ENCODE measurements around the gene U2SURP. TPM values are rescaled to one million over a fixed set of nuclear protein-coding genes. Genes with fewer than 3 reads are reported as not detected.
"Not testable (repeated sequence)": the region's sequence is repeated elsewhere in the genome, so short reads cannot be mapped to it uniquely, and the experiment has no call there.

The U2SURP gene
- polyA plus RNA-seq, 4 donors, result 132 to 160 (median 155) TPM

DNA sequence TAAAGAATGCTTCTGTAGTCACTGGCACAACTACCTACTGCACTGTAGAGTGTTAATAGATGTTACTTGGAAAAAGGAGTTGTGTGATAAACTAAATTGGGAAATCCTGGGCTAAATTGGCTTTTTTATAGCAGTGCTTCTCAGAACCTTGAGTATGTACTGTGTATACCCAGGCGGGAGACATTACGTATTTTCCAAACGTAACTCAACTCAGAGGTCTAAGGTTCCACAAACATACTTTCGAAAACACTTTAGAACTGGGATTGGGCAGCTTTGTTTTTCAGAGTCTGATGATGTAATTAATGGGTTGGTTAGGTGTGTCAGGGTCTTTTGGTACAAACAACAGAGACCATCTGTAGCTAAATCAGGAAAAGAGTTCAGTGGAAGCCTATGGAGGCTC, 64.7 kb downstream of the U2SURP start:
- DNase-seq (ENCODE audit: low read depth in 4 of 4, low spot score in 3 of 4), result no peak

DNA sequence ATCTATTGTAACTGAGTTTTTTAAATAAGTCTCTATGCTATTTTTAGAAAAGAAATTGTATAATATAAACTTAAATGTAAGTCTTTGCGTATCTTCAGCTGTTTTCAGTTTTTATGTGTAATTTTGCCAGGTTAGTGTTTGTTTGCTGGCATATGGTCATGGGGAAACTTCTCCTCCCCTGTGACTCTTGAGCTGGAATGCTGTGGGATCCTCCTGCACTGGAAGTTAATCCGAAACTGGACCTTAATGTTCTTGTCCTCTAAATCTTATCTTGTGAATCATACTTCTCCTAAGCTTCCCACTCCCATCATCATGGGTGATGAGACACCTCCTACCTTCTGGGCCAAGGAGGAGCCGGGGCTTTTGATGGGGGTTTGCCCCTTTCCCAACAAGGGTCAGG, 65.8 kb downstream of the U2SURP start:
- no peak for DNase-seq (ENCODE audit: low read depth in 4 of 4, low spot score in 3 of 4)

DNA sequence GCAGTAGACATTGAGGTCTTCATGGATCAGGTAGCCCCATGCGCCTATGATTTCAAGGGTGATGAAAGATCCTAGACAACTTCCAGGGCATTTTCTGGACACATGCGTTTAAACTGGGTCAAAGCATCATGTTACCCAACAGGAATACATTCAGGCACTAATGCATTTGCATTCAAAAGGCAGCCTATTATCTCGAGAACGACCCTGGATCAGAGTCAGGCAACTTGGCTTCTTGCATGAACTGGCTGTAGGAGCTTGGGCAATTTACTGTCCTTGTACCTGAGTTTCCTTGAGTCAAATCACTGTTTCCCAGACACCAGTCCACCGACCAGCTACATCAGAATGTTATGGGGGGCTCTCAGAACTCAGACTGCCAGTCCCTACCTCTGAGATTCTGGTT, 66.7 kb downstream of the U2SURP start:
- no peak for DNase-seq (ENCODE audit: low read depth in 4 of 4, low spot score in 3 of 4)

DNA sequence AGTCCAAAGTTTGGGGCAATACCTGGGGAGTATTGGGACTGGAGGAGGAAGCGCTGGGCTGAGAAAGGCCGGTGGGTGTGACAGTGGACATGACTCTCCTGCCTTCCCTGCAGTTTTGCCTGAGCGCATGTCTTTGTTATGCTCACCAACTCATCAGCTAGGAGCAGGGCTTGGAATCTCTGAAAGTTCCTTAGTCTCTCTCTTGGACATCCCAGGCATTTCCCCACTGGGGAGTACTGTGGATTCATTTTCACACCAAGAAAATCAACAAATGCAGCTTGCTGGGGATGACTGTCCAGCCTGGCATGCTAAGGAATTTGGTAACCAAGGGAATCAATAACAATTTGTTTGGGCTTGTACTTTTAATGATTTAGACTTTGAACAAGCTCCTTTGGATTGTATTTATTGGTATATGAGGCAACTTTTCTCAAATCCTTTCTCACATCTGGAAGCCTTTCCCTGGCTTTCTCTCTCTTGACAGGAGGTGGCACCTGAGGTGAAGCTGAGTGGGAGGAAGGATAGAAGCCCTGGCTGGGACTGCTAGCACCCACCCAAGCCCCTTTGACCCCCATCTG, 69.7 kb downstream of the U2SURP start:
- no peak for DNase-seq (ENCODE audit: low read depth in 4 of 4, low spot score in 3 of 4)

DNA sequence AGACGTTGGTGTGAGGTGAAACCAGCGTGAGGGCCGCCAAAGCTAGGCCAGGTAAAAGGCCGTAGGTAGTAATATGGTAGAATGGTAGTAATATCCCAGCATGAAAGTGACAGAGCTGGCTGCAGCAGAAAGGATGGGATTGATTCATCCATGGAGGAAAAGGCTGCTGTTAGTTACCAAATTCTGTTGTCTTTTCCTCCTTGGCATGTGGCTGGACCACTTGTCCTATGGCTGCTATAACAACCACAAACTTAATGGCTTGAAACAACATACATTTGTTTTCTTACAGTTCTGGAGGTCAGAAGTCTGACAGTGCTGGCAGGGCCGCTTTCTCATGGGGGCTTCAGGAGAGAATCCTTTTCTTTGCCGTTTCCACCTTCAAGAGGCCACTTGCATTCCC, 70.4 kb downstream of the U2SURP start:
- no peak for DNase-seq (ENCODE audit: low read depth in 4 of 4, low spot score in 3 of 4)

DNA sequence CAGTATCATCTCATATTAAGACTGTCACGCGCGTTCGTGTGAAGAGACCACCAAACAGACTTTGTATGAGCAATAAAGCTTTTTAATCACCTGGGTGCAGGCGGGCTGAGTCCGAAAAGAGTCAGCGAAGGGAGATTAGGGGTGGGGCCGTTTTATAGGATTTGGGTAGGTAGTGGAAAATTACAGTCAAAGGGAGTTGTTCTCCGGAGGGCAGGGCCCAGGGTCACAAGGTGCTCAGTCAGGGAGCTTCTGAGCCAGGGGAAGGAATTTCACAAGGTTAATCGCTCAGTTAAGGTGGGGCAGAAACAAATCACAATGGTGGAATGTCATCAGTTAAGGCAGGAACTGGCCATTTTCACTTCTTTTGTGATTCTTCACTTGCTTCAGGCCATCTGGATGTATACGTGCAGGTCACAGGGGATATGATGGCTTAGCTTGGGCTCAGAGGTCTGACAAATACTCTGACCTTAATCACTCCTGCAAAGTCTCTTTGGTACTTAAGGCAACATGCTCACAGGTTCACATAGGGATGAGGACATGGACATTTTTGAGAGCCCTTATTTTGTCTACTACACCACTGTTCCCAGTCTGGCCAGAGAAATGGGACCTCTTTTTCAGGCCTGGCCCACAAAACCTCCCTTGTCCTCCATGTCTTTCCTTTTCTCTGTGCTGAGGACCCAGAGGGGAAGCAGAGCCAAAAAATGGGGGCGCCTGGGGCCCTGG, 71.1 kb downstream of the U2SURP start:
- not testable (repeated sequence) for DNase-seq (ENCODE audit: low read depth in 4 of 4, low spot score in 3 of 4)

DNA sequence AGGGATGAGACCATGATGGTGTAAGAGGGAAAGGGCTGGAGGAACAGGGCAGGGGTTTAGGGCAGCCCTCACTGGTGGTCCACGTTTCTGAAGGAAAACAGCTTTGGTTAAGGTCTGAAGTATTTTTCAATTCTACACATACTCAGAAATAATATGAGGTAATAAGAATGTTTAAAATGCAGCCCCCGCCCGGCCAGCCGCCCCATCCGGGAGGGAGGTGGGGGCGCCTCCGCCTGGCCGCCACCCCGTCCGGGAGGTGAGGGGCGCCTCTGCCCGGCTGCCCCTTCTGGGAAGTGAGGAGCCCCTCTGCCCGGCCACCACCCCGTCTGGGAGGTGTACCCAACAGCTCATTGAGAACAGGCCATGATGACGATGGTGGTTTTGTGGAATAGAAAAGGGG, 72.2 kb downstream of the U2SURP start:
- DNase-seq (ENCODE audit: low read depth in 4 of 4, low spot score in 3 of 4), result not testable (repeated sequence)

DNA sequence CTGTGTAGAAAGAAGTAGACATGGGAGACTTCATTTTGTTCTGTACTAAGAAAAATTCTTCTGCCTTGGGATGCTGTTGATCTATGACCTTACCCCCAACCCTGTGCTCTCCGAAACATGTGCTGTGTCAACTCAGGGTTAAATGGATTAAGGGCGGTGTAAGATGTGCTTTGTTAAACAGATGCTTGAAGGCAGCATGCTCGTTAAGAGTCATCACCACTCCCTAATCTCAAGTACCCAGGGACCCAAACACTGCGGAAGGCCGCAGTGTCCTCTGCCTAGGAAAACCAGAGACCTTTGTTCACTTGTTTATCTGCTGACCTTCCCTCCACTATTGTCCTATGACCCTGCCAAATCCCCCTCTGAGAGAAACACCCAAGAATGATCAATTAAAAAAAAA, 72.6 kb downstream of the U2SURP start:
- not testable (repeated sequence) for DNase-seq (ENCODE audit: low read depth in 4 of 4, low spot score in 3 of 4)

DNA sequence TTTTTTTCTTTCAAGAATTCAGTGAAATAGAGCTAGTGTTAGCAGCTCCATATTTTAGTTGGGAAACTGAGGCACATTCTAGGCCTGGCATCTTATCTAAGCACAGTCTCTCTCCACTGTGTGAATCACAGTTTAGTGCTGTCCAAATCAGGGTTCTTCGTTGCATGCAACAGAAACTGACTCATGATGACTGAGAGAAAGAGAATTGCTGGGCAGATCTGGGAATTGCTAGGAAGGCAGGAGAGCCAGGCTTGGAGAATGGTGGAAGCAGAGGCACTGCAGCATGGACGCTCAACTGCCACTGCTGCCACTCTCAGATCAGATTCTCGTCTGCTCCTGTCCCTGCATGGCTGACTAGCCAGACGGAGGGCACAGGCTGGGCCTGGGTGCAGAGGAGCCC, 77.5 kb downstream of the U2SURP start:
- no peak for DNase-seq (ENCODE audit: low read depth in 4 of 4, low spot score in 3 of 4)

DNA sequence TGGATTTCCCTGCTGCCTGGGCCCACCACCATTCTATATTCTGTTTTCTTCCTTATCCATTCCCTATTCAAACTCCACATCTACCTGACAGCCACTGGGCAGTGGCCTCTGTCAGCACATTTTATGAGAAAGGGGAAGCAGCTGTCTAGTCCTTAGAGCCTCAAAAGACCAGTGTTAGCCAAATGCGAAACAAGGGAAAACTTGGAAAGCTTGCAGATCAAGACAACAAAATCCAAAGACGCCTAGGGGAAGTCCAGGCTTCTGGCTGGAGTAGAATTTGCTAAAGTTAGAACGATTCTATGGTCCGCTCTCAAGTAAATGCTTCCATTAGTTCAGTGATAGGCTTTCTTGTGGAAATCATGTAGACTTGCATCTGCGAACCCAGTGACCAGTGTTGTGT, 78.8 kb downstream of the U2SURP start:
- no peak for DNase-seq (ENCODE audit: low read depth in 4 of 4, low spot score in 3 of 4)

DNA sequence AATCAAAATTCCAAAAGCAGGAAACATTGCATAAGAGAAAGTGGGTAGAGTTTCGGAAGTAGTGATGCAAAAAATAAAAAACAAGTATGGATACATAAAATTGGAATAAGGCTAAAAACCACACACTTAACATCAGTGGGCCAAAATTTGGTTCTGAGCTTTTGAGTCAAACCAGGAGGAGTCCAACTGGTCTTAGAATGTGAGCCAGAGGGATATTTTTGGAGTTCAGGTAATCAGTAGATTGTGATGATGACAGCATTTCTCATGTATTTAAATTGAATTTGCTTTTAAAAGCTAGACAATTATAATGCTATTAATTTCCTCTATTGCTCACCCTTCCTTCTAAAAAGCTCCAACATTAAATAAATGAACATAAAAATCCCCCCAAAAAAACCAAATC, 80.0 kb downstream of the U2SURP start:
- DNase-seq (ENCODE audit: low read depth in 4 of 4, low spot score in 3 of 4), result no peak

DNA sequence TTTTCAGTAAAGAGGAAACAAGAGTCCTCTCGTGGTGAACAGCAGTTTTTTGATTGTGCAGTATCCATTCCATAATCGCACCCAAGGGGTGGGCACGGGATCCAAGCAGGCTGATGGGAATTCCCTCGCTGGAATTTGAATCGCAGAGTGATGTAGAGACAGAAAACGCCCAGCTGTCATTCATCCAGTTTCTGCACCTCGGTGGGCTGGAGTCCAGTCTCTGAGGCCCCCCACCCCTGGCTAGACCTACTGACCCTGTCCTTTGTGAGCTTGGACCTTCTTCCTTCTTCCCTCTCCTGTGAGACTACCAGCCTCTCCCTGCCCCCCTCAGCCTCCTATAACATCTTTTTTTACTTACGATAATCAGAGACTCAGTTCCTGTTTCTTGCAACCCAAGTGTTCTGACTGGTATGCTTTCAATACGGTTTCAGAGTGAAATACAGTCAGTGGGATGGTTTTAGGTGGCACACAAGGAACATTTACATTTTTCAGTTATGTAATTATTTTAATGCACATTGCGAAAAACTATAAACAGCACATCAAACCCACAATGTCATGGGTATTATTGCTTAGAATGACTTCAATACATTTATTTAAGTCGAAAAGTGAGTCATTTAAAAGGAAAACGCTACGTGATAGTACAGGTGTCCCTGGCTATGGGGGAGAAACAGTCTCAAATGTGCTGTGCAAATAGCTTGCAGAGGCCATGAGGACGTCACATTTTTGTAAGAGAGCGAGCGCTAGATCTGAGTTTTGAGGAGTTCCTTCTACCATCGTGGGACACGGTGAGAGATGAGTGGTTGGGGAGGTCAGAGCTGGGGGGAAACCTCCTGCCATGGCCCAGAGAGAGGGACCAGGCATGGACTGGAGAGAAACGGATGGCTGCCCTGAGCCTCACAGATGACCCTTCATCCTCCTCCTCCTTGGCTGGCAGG, 80.7 kb downstream of the U2SURP start:
- no peak for DNase-seq (ENCODE audit: low read depth in 4 of 4, low spot score in 3 of 4)

DNA sequence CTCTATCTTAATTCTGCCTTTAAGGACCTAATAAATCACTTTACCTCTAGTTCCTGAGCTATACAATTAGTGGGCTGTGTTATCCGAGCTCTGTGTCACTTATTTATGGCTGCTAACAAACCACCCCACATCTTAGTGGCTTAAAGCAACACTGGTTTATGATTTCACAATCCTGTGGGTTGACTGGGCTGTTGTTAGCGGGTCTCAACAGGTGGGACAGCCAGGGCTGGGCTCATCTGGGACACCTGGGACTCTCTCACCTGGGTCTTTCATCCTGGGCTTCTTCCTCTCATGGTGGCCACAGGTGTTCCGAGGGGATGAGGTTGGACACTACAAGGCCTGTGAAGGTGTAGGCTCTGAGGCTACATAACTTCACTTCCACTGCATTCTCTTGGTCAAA, 82.4 kb downstream of the U2SURP start:
- DNase-seq (ENCODE audit: low read depth in 4 of 4, low spot score in 3 of 4), result no peak

DNA sequence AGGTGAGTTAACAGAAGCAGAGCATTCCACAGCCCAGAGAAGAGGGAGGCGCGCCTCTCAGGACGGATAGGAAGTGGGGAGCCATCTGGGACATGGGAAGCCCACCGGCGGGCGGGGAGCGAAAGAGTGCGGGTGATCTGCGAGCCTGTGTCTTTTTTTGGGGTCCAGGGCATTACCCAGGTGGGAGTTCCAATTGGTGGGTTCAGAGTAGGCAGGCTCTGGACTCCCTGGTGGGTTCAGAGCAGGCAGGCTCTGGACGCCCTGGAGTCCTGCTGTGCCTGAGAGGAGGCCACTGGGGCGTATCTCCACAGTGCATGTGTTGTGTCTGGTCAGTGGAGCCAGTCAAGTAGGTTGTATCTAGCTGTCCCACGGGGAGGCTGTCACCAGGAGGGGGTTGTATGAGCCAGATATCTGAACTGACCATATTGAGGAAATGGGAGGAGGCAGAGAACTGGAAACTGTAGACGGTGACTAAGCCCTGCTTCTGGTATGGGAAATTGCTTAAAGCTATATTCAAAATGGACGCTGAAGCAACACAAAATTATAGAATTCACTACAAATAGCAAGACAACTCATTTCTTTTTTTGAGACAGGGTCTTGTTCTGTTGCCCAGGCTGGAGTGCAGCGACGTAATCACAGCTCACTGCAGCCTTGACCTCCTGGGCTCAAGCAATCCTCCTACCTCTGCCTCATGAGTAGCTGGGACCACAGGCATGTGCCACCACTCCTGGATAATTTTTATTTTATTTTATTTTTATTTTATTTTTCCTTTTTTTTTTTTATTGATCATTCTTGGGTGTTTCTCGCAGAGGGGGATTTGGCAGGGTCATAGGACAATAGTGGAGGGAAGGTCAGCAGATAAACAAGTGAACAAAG, 83.7 kb downstream of the U2SURP start:
- no peak for DNase-seq (ENCODE audit: low read depth in 4 of 4, low spot score in 3 of 4)

DNA sequence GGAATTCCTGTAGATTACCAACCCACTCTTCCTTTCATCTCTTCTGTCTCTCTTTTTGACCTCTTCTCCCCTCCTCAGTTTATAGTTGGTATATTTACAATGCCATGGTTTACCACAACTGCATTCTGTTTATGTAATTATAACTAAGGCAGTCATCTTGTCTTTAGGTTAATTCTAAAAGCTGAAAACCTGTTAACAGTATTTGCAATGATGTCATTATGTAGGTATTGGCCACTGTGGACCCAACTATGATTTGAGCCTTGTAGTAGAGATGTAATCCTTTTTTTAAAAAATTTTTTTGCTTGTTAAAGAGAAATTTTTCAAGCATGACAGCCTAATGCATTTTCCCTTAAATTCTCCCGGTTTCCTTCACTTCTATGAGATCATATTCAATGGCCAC, 87.5 kb downstream of the U2SURP start:
- DNase-seq (ENCODE audit: low read depth in 4 of 4, low spot score in 3 of 4), result no peak

DNA sequence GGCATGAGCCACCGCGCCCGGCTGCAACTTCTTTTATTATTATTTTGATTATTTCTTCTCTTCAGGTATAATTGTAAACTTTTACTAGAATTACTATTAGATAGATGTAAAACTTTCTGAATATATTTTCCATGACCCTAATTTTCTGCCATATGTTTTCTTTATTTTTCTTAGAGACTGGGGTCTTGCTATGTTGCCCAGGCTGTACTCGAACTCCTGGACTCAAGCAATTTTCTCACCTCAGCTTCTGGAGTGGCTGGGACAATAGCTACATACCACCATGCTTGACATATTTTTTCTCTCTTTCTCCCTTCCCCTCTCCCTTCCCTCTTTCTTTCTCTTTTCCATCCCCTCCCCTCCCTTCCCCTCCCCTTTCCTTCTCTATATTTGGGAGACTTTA, 88.6 kb downstream of the U2SURP start:
- no peak for DNase-seq (ENCODE audit: low read depth in 4 of 4, low spot score in 3 of 4)

DNA sequence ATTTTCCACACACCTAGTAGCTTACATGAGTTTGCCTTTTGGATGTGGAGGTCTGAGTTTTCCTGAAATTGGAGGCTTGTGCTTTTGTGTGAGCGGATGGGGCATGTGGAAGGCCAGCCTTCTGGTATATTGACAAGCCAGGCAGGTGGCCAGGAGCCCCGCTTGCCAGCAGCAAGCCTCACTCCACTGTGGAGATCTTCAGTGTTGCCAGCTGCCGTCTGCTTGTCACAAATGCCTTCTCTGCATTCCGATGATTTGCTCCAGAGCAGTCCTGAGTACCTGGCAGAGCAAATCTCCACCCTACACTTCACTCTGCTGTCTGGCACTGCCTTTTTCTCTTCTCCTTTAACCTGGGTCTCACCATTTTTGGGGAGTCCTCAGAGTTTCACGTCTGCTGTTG, 89.1 kb downstream of the U2SURP start:
- DNase-seq (ENCODE audit: low read depth in 4 of 4, low spot score in 3 of 4), result no peak

DNA sequence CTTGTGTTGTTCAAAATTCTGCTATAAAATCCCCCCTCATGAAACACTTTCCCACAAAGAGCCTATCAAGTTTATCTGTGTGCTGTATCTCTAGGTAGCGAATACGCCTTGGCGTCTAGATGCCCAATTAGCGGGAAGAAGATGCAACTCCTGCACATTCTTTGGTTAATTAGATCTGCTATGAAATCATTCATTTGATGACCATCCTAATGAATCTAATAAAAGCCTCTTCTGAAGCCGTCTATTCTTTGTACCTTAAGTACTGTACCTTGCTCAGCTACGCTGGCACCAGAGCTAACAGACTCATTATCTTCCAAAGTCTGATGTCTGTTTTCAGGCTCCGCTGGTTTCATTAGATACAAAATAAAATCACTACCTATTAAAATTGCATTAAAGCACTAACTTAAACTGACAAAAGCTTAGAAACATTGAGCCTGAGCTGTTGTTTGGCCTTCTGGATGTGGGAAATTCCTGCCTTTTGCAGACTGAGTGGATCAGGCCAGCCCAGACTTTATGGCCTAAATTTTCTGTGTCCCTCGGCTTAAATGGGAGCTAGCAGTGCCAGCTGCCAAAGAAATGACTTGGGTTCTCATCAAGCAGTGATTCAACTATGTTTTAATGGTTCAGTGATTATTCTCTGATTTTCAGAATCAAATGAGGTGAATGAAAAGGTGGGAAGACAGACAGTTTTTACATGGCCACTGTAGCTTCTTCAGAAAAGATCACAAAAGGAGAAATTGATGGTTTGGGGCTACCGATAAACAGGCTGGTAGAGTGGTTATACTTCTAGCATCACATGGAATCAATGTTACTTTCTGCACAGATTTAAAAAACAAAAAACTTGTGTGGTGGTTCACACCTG, 89.8 kb downstream of the U2SURP start:
- no peak for DNase-seq (ENCODE audit: low read depth in 4 of 4, low spot score in 3 of 4)

DNA sequence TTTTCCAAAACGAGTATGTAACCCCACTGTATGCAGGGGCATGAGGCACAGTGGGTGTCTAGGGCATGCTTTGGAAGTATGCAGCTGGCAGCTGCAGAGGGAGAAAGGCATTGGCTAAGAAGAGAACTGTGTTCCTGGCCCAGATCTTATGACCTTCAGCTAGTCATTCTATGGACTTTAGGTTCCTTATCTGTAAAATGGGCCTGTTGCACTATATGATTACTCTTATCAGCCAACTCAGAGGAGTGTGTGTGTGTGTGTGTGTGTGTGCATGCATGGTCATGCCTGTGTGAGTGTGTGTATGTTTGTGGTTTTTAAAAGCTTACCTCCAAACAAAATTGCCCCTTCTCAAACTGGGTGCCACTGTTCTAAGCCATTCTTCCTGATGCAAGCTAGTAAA, 90.8 kb downstream of the U2SURP start:
- no peak for DNase-seq (ENCODE audit: low read depth in 4 of 4, low spot score in 3 of 4)

DNA sequence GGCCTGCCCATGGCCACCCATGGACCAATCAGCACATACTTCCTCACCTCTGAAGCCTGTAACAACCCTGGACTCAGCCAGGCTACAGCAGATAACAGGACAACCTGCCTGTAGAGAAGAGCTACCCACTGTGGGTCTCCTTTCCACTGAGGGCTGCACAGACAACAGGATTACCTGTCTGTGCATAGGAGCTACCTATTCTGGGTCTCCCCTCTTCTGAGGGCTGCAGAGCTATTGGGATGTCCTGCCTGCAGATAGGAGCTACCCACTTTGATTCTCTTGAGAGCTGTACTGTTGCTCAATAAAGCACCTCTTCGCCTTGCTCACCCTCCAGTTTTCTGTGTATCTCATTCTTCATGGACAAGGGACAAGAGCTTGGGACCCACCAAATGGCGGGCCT, 94.4 kb downstream of the U2SURP start:
- DNase-seq (ENCODE audit: low read depth in 4 of 4, low spot score in 3 of 4), result no peak
